ENCODE measurements around the gene RNASEH1.

- TF ChIP-seq EZH2 (IDR thresholded peaks at IDR 0.05; ENCODE audit: insufficient read depth, low read length), result no peak
- TF ChIP-seq, protein P1, sequence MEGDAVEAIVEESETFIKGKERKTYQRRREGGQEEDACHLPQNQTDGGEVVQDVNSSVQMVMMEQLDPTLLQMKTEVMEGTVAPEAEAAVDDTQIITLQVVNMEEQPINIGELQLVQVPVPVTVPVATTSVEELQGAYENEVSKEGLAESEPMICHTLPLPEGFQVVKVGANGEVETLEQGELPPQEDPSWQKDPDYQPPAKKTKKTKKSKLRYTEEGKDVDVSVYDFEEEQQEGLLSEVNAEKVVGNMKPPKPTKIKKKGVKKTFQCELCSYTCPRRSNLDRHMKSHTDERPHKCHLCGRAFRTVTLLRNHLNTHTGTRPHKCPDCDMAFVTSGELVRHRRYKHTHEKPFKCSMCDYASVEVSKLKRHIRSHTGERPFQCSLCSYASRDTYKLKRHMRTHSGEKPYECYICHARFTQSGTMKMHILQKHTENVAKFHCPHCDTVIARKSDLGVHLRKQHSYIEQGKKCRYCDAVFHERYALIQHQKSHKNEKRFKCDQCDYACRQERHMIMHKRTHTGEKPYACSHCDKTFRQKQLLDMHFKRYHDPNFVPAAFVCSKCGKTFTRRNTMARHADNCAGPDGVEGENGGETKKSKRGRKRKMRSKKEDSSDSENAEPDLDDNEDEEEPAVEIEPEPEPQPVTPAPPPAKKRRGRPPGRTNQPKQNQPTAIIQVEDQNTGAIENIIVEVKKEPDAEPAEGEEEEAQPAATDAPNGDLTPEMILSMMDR (IDR thresholded peaks at IDR 0.05; ENCODE audit: insufficient read depth, low read depth, low read length), result no peak
Measured at GRCh38 chr2:3588084-3588483, 30.0 kb upstream of the RNASEH1 start.
